Stimulated activated CD4-positive, alpha-beta T cell treated with anti-CD3 and anti-CD28 coated beads, Interleukin-2, amount 100 ng/mL, for 24 hours (primary cell): ENCODE results near the gene TMEM175.
A peak's percentile ranks its signal among the peaks of the same experiment; 100 is the strongest.
"Not testable (repeated sequence)": the region's sequence is repeated elsewhere in the genome, so short reads cannot be mapped to it uniquely, and the experiment has no call there.

Experiments
- DNase-seq, 2 donors: peaks; one replicate each; pipeline ENCODE4 v3.0.0-alpha.2; 2020

TMEM175 gene

GRCh38 chr4:917992-918391 lies 14.3 kb upstream of the TMEM175 start:
- no peak for DNase-seq

- not testable (repeated sequence) for DNase-seq
These were observed 13.7 kb upstream of the TMEM175 start for GRCh38 chr4:918591-918990.

GRCh38 chr4:919004-919680 lies 13.1 kb upstream of the TMEM175 start:
- not testable (repeated sequence) for DNase-seq

GRCh38 chr4:921830-922331 lies 10.4 kb upstream of the TMEM175 start:
- DNase-seq, result no peak

- DNase-seq, result peak in 1 of 2 donors; percentile 27
These were observed 7.9 kb upstream of the TMEM175 start for GRCh38 chr4:924107-925096.

- DNase-seq, result no peak
These were observed 7.1 kb upstream of the TMEM175 start for GRCh38 chr4:925171-925570.

- no peak for DNase-seq
These were observed 6.3 kb upstream of the TMEM175 start for GRCh38 chr4:925771-926500.

- no peak for DNase-seq
These were observed 5.7 kb upstream of the TMEM175 start for GRCh38 chr4:926538-926937.

GRCh38 chr4:927566-927965 lies 4.7 kb upstream of the TMEM175 start:
- not testable (repeated sequence) for DNase-seq

- DNase-seq, result no peak
These were observed 3.0 kb upstream of the TMEM175 start for GRCh38 chr4:929096-929765.

- no peak for DNase-seq
These were observed 2.2 kb upstream of the TMEM175 start for GRCh38 chr4:930028-930551.

GRCh38 chr4:930827-931193 lies 1.4 kb upstream of the TMEM175 start:
- no peak for DNase-seq

GRCh38 chr4:931194-931959 lies 883 bp upstream of the TMEM175 start:
- DNase-seq, result peak; percentile 12 to 27

- DNase-seq, result no peak
These were observed 432 bp downstream of the TMEM175 start for GRCh38 chr4:932713-933070.

- DNase-seq, result not testable (repeated sequence)
These were observed 7.2 kb downstream of the TMEM175 start for GRCh38 chr4:939508-939907.

- no peak for DNase-seq
These were observed 13.2 kb downstream of the TMEM175 start for GRCh38 chr4:945274-946102.

GRCh38 chr4:946103-946450 lies 13.8 kb downstream of the TMEM175 start:
- DNase-seq, result no peak

- no peak for DNase-seq
These were observed 14.5 kb downstream of the TMEM175 start for GRCh38 chr4:946517-947471.

- DNase-seq, result no peak
These were observed 15.3 kb downstream of the TMEM175 start for GRCh38 chr4:947491-947971.
